ENCODE results near the gene SLC17A5. TPM values are rescaled to one million over a fixed set of nuclear protein-coding genes. Genes with fewer than 3 reads are reported as not detected.
A peak's percentile ranks its signal among the peaks of the same experiment; 100 is the strongest.

Gene SLC17A5
- total RNA-seq, 1 donor from 2014 or later = 4.9 TPM

GRCh38 chr6:73652637-73653570, 888 bp downstream of the SLC17A5 start:
- intact Hi-C loops (cut with micrococcal nuclease) = loop anchor here (1.0 to 5.0 kb wide), 5 partner anchors 8 to 1629 kb away; partner anchors contain the start of genes MTO1 and TMEM30A
- Mint-ChIP-seq H3K9me3 (no peaks in the 10 kb centered on the region), H3K4me1 (peaks cover 25% of the 10 kb centered on the region), H3K4me3 (peak overlapping the region; percentile 96), H3K36me3 (ENCODE audit: low read depth) (peaks cover 11% of the 10 kb centered on the region), H3K27me3 (no peaks in the 10 kb centered on the region), H3K27ac (peak overlapping the region; percentile 91)
- peak; percentile 91 for DNase-seq

DNA sequence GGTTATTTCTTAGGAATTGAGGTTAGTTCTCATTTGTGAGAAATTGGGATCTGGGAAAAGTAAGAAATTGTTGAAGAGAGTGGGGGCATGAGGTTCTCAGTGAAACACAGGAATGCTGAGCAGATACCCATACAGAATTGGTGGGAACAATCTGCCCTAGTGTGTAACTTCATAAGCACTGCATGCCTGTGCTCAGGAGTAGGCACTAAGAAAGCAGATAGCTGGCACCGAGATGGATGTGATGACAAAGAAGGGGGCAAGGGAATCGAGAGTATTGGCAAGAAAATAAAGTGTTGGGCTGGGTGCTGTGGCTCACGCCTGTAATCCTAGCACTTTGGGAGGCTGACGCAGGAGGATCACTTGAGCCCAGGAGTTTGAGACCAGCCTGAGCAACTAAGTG, 4.0 kb downstream of the SLC17A5 start:
- Mint-ChIP-seq H3K4me1 (peaks cover 20% of the 10 kb centered on the region), H3K36me3 (ENCODE audit: low read depth) (peaks cover 14% of the 10 kb centered on the region), H3K27ac (no peak overlapping the region), H3K27me3 (no peaks in the 10 kb centered on the region), H3K4me3 (no peak overlapping the region), H3K9me3 (no peaks in the 10 kb centered on the region)
- DNase-seq = no peak
- intact Hi-C loops (cut with micrococcal nuclease) = loop anchor here (5.0 kb wide), 1 partner anchor 1633 kb away; the partner anchor contains the start of gene TMEM30A

DNA sequence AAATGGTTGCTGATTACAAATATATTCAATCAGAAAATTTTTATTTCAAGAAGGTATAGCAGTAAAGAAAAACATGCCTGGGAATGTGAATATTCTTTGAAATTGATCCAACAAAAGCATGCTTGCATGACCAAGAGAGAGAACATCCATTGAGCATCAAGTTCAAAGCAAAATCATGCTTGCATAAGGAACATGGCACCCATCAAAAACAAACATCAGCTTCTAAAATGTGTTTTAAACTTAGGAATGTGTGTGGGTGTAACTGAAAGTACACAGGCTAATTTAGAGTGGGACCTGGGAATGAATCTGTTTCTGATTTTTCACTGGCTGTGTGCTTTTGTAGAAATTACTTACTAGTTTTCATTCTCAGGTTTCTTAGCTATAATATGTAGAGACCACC, 5.6 kb downstream of the SLC17A5 start:
- DNase-seq = no peak
- Mint-ChIP-seq H3K27me3 (no peaks in the 10 kb centered on the region), H3K4me3 (no peak overlapping the region), H3K36me3 (ENCODE audit: low read depth) (peaks cover 16% of the 10 kb centered on the region), H3K9me3 (no peaks in the 10 kb centered on the region), H3K27ac (no peak overlapping the region), H3K4me1 (peaks cover 20% of the 10 kb centered on the region)
- intact Hi-C loops (cut with micrococcal nuclease) = no loop called here

- Mint-ChIP-seq H3K27me3 (no peaks in the 10 kb centered on the region), H3K4me1 (peaks cover 12% of the 10 kb centered on the region), H3K36me3 (ENCODE audit: low read depth) (peaks cover 27% of the 10 kb centered on the region), H3K4me3 (peak overlapping the region; percentile 81), H3K9me3 (no peaks in the 10 kb centered on the region), H3K27ac (peak overlapping the region; percentile 6)
- intact Hi-C loops (cut with micrococcal nuclease) = loop anchor here (1.0 kb wide), 1 partner anchor 8 kb away; the partner anchor contains the start of gene SLC17A5
- DNase-seq = no peak
Observed at GRCh38 chr6:73644941-73645591, 8.7 kb downstream of the SLC17A5 start.

DNA sequence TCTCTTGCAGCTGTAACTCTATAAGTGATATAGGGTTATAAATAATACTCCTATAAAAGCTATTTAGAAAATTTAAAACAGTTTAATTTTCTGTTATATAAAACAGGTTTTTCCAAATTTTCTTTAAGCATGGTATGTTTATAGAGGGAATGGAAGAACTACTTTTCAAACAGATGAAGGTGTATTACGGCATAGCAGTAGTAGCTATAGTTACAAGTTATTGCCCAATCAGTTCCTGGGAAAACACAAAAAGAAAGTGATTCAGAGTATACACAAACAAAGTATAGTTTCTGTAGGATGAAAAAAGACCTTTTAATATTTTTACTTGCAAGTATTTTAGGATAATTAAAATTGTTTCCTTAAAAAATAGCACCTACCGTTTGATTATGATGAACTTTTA, 9.8 kb downstream of the SLC17A5 start:
- no peak overlapping the region for H3K4me3 Mint-ChIP-seq
- H3K9me3 Mint-ChIP-seq = no peaks in the 10 kb centered on the region
- intact Hi-C loops (cut with micrococcal nuclease) = no loop called here
- DNase-seq = no peak
- H3K27ac Mint-ChIP-seq = no peak overlapping the region
- H3K36me3 Mint-ChIP-seq (ENCODE audit: low read depth) = peaks cover 29% of the 10 kb centered on the region
- no peaks in the 10 kb centered on the region for H3K27me3 Mint-ChIP-seq
- peaks cover 16% of the 10 kb centered on the region for H3K4me1 Mint-ChIP-seq

DNA sequence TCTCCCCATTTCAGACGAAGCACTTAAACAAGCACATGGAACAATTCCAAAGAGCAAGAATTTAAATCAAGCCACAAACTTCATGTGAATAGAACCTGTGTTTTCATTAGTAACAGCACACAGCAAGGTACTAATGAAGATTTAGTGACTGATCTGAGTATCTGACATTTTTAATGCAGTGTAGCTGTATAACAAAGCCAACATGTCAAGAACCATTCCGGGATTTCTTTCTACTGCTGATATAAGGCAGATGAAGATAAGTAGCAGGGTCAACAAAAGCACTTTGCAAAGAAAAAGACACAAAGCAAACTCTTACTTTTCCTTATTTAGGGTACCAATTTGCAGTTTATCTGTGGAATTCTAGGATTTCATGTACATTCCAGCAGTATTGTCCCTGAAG, 11.3 kb downstream of the SLC17A5 start:
- peaks cover 16% of the 10 kb centered on the region for H3K4me1 Mint-ChIP-seq
- H3K9me3 Mint-ChIP-seq = no peaks in the 10 kb centered on the region
- peaks cover 30% of the 10 kb centered on the region for H3K36me3 Mint-ChIP-seq (ENCODE audit: low read depth)
- H3K27ac Mint-ChIP-seq = no peak overlapping the region
- no peaks in the 10 kb centered on the region for H3K27me3 Mint-ChIP-seq
- H3K4me3 Mint-ChIP-seq = no peak overlapping the region
- no peak for DNase-seq
- intact Hi-C loops (cut with micrococcal nuclease) = no loop called here

DNA sequence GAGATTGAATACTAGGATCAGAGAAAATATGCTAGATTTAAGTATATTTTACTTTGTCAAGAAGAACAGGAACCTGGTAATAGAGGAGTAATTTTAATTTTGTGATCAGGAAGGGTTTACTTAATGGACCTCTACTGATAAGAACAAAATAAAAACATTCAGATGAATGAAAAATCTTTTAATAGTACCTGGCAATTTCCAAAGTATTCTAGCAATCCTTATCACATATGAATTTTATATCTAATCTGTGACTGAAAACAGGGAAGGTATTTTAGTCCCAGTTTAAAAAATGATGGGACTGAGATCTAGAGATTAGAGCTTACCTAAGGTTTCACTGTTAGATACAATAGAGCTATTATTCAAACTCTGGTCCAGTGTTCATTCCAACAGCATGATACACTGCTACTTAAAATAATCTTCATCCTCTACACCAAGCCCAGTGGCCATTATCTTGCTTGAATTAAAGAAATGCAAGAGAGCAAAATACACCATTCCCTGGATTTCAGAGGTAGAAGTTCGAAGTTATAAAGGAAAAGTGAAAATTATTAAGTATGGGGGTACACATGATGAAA, 13.5 kb downstream of the SLC17A5 start:
- intact Hi-C loops (cut with micrococcal nuclease) = no loop called here
- H3K9me3 Mint-ChIP-seq = no peaks in the 10 kb centered on the region
- H3K27ac Mint-ChIP-seq = no peak overlapping the region
- H3K36me3 Mint-ChIP-seq (ENCODE audit: low read depth) = peaks cover 37% of the 10 kb centered on the region
- peaks cover 10% of the 10 kb centered on the region for H3K4me1 Mint-ChIP-seq
- no peak for DNase-seq
- H3K4me3 Mint-ChIP-seq = no peak overlapping the region
- H3K27me3 Mint-ChIP-seq = no peaks in the 10 kb centered on the region

GRCh38 chr6:73639040-73639439, 14.8 kb downstream of the SLC17A5 start:
- DNase-seq = no peak
- Mint-ChIP-seq H3K27ac (no peak overlapping the region), H3K4me3 (no peak overlapping the region), H3K36me3 (ENCODE audit: low read depth) (peaks cover 37% of the 10 kb centered on the region), H3K9me3 (no peaks in the 10 kb centered on the region), H3K27me3 (no peaks in the 10 kb centered on the region), H3K4me1 (peaks cover 5% of the 10 kb centered on the region)
- intact Hi-C loops (cut with micrococcal nuclease) = no loop called here

DNA sequence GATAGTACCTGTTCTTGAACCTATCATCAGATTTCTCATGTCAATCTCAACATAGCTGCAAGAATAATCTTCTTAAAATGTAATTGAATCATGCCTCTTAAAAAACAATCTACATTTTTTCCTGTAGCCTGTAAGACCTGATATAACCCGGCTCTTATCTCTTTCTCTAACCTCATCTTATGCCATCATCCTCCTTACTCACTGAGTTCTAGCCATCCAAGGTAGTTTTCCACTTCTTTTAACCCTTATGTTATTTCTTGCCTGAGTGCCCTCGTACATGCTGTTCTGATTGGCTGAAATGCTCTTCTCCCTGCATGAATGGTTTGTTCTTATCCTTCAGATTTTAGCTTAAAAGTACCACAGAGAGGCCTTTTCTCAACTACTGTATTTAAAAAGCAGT, 16.4 kb downstream of the SLC17A5 start:
- no peaks in the 10 kb centered on the region for H3K9me3 Mint-ChIP-seq
- intact Hi-C loops (cut with micrococcal nuclease) = no loop called here
- H3K27me3 Mint-ChIP-seq = no peaks in the 10 kb centered on the region
- peaks cover 5% of the 10 kb centered on the region for H3K4me1 Mint-ChIP-seq
- H3K4me3 Mint-ChIP-seq = no peak overlapping the region
- peaks cover 35% of the 10 kb centered on the region for H3K36me3 Mint-ChIP-seq (ENCODE audit: low read depth)
- no peak overlapping the region for H3K27ac Mint-ChIP-seq
- DNase-seq = no peak

GRCh38 chr6:73636048-73636447, 17.7 kb downstream of the SLC17A5 start:
- intact Hi-C loops (cut with micrococcal nuclease) = no loop called here
- Mint-ChIP-seq H3K36me3 (ENCODE audit: low read depth) (peaks cover 34% of the 10 kb centered on the region), H3K9me3 (no peaks in the 10 kb centered on the region), H3K4me1 (peaks cover 5% of the 10 kb centered on the region), H3K27me3 (no peaks in the 10 kb centered on the region), H3K4me3 (no peak overlapping the region), H3K27ac (no peak overlapping the region)
- DNase-seq = no peak

DNA sequence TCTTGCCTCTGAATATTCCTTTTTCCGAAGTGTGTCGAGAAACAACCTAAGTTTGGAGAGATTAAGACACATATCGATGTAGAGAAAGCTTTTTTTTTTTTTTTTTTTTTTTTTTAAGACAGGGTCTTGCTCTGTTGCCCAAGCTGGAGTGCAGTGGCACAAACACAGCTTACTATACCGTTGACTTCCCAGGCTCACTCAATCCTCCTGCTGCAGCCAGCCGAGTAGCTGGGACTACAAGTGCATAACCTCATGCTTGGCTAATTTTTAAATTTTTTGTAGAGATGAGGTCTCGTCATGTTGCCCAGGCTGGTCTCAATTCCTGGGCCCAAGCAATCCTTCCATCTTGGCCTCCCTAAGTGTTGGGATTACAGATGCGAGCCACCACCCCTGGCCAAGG, 21.4 kb downstream of the SLC17A5 start:
- intact Hi-C loops (cut with micrococcal nuclease) = no loop called here

DNA sequence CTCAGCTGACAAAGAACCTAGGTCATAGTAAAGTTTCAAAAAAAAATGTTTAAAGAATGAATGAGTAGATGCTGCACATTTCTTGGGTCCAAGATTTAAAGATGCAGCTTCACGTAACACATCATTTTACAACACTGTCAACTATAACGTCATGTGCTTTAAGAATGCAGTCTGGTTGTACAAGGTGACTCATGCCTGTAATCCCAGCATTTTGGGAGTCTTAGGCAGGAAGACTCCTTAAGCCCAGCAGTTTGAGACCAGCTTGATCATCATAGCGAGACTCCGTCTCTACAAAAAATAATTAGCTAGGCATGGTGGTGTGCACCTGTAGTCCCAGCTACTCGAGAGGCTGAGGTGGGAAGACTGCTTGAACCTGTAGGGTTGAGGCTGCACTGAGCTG, 21.9 kb downstream of the SLC17A5 start:
- Mint-ChIP-seq H3K27ac (no peak overlapping the region), H3K36me3 (ENCODE audit: low read depth) (peaks cover 32% of the 10 kb centered on the region), H3K27me3 (no peaks in the 10 kb centered on the region), H3K4me3 (no peak overlapping the region), H3K4me1 (no peaks in the 10 kb centered on the region), H3K9me3 (no peaks in the 10 kb centered on the region)
- intact Hi-C loops (cut with micrococcal nuclease) = no loop called here
- DNase-seq = no peak

More for the DNA sequence above, 21.4 kb downstream of the SLC17A5 start:
- H3K27ac Mint-ChIP-seq = no peak overlapping the region
- no peak for DNase-seq
- no peaks in the 10 kb centered on the region for H3K4me1 Mint-ChIP-seq
- no peaks in the 10 kb centered on the region for H3K27me3 Mint-ChIP-seq
- H3K4me3 Mint-ChIP-seq = no peak overlapping the region
- peaks cover 36% of the 10 kb centered on the region for H3K36me3 Mint-ChIP-seq (ENCODE audit: low read depth)
- no peaks in the 10 kb centered on the region for H3K9me3 Mint-ChIP-seq

GRCh38 chr6:73630401-73630800, 23.4 kb downstream of the SLC17A5 start:
- no peak overlapping the region for H3K4me3 Mint-ChIP-seq
- DNase-seq = no peak
- peaks cover 4% of the 10 kb centered on the region for H3K4me1 Mint-ChIP-seq
- H3K9me3 Mint-ChIP-seq = no peaks in the 10 kb centered on the region
- H3K27me3 Mint-ChIP-seq = no peaks in the 10 kb centered on the region
- H3K27ac Mint-ChIP-seq = no peak overlapping the region
- H3K36me3 Mint-ChIP-seq (ENCODE audit: low read depth) = peaks cover 29% of the 10 kb centered on the region
- intact Hi-C loops (cut with micrococcal nuclease) = no loop called here

DNA sequence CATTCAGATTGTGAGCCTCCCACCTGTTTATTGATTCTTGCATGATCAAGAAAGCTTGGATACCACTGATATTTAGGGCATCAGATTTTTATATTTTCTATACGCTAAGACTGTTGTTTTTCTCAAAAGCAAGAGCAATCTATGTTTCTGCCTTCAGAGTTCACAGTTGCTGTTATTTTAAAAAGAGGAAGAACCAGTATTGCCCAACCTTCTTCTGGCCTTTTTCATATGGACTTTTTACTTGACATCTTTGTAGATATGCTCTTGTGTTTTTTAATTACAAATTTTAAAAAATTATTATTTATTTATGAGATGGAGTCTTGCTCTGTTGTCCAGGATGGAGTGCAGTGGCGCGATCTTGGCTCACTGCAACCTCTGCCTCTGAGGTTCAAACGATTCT, 28.9 kb downstream of the SLC17A5 start:
- no peak for DNase-seq
- H3K9me3 Mint-ChIP-seq = no peaks in the 10 kb centered on the region
- H3K36me3 Mint-ChIP-seq (ENCODE audit: low read depth) = peaks cover 16% of the 10 kb centered on the region
- H3K27me3 Mint-ChIP-seq = no peaks in the 10 kb centered on the region
- H3K4me1 Mint-ChIP-seq = peaks cover 4% of the 10 kb centered on the region
- no peak overlapping the region for H3K27ac Mint-ChIP-seq
- H3K4me3 Mint-ChIP-seq = no peak overlapping the region
- intact Hi-C loops (cut with micrococcal nuclease) = no loop called here
